H1 (cell line): ENCODE results near the gene PRKCSH. TPM values are rescaled to one million over a fixed set of nuclear protein-coding genes. Genes with fewer than 3 reads are reported as not detected.
"Not testable (repeated sequence)": the region's sequence is repeated elsewhere in the genome, so short reads cannot be mapped to it uniquely, and the experiment has no call there.

ENCODE experiments used
- CTCF ChIA-PET: fragments of 300-600 bp; sonication (Branson Sonifier 250); formaldehyde crosslinking; loops from one replicate; lab custom pipeline; 2021; ENCODE audit not compliant: partially characterized antibody; lab: Charles Lee
- POLR2A ChIA-PET: fragments of 300-600 bp; sonication (Branson Sonifier 250); formaldehyde crosslinking; loops from one replicate; lab custom pipeline; 2021; ENCODE audit warnings: inconsistent platforms; ENCODE audit not compliant: partially characterized antibody; lab: Charles Lee
- DNase-seq, 2 experiments: peaks; one replicate each; pipeline versions ENCODE4 v3.0.0 to v3.0.0-alpha.2; 2010 to 2022; ENCODE audit warnings: low spot score in 2 of 2, low read depth in 1 of 2, mixed read lengths in 1 of 2
- FAIRE-seq: peaks from 2 replicates; lab custom pipeline; 2011; peaks lifted over from hg19 to GRCh38; lab: Jason Lieb, UNC
- H2AFZ ChIP-seq: 2 replicates; pipeline ENCODE4 v1.8.1; 2012; ENCODE audit warnings: low read length, inconsistent platforms
- H2AK5ac ChIP-seq: 2 replicates; pipeline ENCODE4 v1.6.1; 2013; ENCODE audit warnings: low read depth, low read length
- H2BK120ac ChIP-seq: replicated peaks from 2 replicates; pipeline ENCODE3; 2013; ENCODE audit warnings: low read depth, low read length, inconsistent platforms
- H2BK12ac ChIP-seq: 2 replicates; pipeline ENCODE4 v1.6.1; 2013; ENCODE audit warnings: low read depth, low read length
- H2BK15ac ChIP-seq: 2 replicates; pipeline ENCODE4 v1.6.1; 2013; ENCODE audit warnings: low read length
- H2BK20ac ChIP-seq: 2 replicates; pipeline ENCODE4 v1.6.1; 2013; ENCODE audit warnings: low read length
- H2BK5ac ChIP-seq: 2 replicates; pipeline ENCODE4 v1.6.1; 2013; ENCODE audit warnings: low read depth, low read length
- H3K14ac ChIP-seq: 2 replicates; pipeline ENCODE4 v1.6.1; 2013; ENCODE audit warnings: inconsistent platforms; ENCODE audit not compliant: insufficient read length
- H3K18ac ChIP-seq: 2 replicates; pipeline ENCODE4 v1.6.1; 2013; ENCODE audit warnings: low read length; ENCODE audit errors: extremely low read depth
- H3K23ac ChIP-seq: 2 replicates; pipeline ENCODE4 v1.6.1; 2013; ENCODE audit warnings: inconsistent platforms; ENCODE audit not compliant: insufficient read length
- H3K23me2 ChIP-seq: 2 replicates; pipeline ENCODE4 v1.6.1; 2013; ENCODE audit warnings: low read depth, low read length
- H3K27ac ChIP-seq: 2 replicates; pipeline ENCODE4 v1.6.1; 2011; ENCODE audit warnings: low read depth, low read length, inconsistent platforms
- H3K27me3 ChIP-seq, 4 experiments: replicated peaks in 1 of 4; 1 replicate in 1 of 4; 2 replicates in 3 of 4; pipeline versions ENCODE4 v1.6.1 to v1.8.1; 2011 to 2013; ENCODE audit warnings: low read length in 3 of 4, mild to moderate bottlenecking in 3 of 4, inconsistent platforms in 2 of 4, mixed read lengths in 2 of 4, moderate library complexity in 1 of 4; ENCODE audit not compliant: control insufficient read depth in 3 of 4, insufficient read depth in 3 of 4; ENCODE audit errors: extremely low read depth in 1 of 4
- H3K36me3 ChIP-seq, 4 experiments: 2 replicates each; pipeline versions ENCODE4 v1.6.1 to v1.8.1; 2011 to 2013; ENCODE audit warnings: mild to moderate bottlenecking in 4 of 4, low read length in 3 of 4, moderate library complexity in 2 of 4, control low read depth in 1 of 4, inconsistent platforms in 1 of 4; ENCODE audit not compliant: insufficient read depth in 4 of 4, control insufficient read depth in 2 of 4
- H3K4ac ChIP-seq: replicated peaks from 2 replicates; pipeline ENCODE3; 2013; ENCODE audit warnings: low read length, low read depth, mixed read lengths, inconsistent platforms; ENCODE audit not compliant: insufficient read length
- H3K4me1 ChIP-seq, 4 experiments: replicated peaks in 1 of 4; 1 replicate in 1 of 4; 2 replicates in 3 of 4; pipeline versions ENCODE4 v1.6.1 to v1.8.1; 2011 to 2013; ENCODE audit warnings: low read length in 3 of 4, inconsistent platforms in 2 of 4, mixed read lengths in 1 of 4; ENCODE audit not compliant: insufficient read depth in 4 of 4, control insufficient read depth in 3 of 4
- H3K4me2 ChIP-seq, 2 experiments: 2 replicates each; pipeline versions ENCODE4 v1.6.1 to v1.8.1; 2011 to 2013; ENCODE audit warnings: low read depth in 2 of 2, low read length in 2 of 2, control low read depth in 1 of 2, inconsistent platforms in 1 of 2, mild to moderate bottlenecking in 1 of 2; ENCODE audit not compliant: insufficient read depth in 1 of 2
- H3K4me3 ChIP-seq, 4 experiments: fragments of 200-600, 300-600 bp in 1 of 4; sonication (generic), shearing (Covaris generic), sonication (Bioruptor Twin) in 1 of 4; 2 replicates each; pipeline versions ENCODE4 v1.5.1 to v1.8.1; 2011 to 2016; ENCODE audit warnings: low read length in 4 of 4, low read depth in 3 of 4, control low read depth in 2 of 4, inconsistent platforms in 2 of 4, mild to moderate bottlenecking in 2 of 4, mixed read lengths in 1 of 4, moderate library complexity in 1 of 4; ENCODE audit not compliant: insufficient read depth in 2 of 4; ENCODE audit errors: extremely low read depth in 1 of 4
- H3K56ac ChIP-seq: replicated peaks from 2 replicates; pipeline ENCODE3; 2013; ENCODE audit warnings: low read depth, mild to moderate bottlenecking, mixed read lengths, low read length, inconsistent platforms; ENCODE audit not compliant: insufficient read length
- H3K79me1 ChIP-seq: 2 replicates; pipeline ENCODE4 v1.6.1; 2013; ENCODE audit warnings: low read depth, low read length, control low read depth
- H3K79me2 ChIP-seq, 2 experiments: 2 replicates each; pipeline versions ENCODE4 v1.6.1 to v1.8.1; 2012 to 2013; ENCODE audit warnings: low read length in 2 of 2, mild to moderate bottlenecking in 2 of 2, inconsistent platforms in 1 of 2; ENCODE audit not compliant: insufficient read depth in 2 of 2, control insufficient read depth in 1 of 2
- H3K9ac ChIP-seq, 4 experiments: replicated peaks in 1 of 4; 1 replicate in 1 of 4; 2 replicates in 3 of 4; pipeline versions ENCODE4 v1.6.1 to v1.8.1; 2011 to 2013; ENCODE audit warnings: low read depth in 3 of 4, low read length in 3 of 4, control low read depth in 2 of 4, mild to moderate bottlenecking in 2 of 4, moderate library complexity in 2 of 4, inconsistent platforms in 1 of 4; ENCODE audit errors: extremely low read depth in 1 of 4
- H3K9me3 ChIP-seq, 2 experiments: 2 replicates each; pipeline versions ENCODE4 v1.6.1 to v1.8.1; 2012 to 2013; ENCODE audit warnings: mild to moderate bottlenecking in 2 of 2, moderate library complexity in 2 of 2, control low read depth in 1 of 2, inconsistent platforms in 1 of 2, low read depth in 1 of 2, low read length in 1 of 2, mixed read lengths in 1 of 2; ENCODE audit not compliant: insufficient read depth in 2 of 2
- H4K20me1 ChIP-seq, 2 experiments: replicated peaks in 1 of 2; 2 replicates each; pipeline versions ENCODE3 to v1.8.1; 2011 to 2013; ENCODE audit warnings: inconsistent platforms in 2 of 2, low read length in 2 of 2, mild to moderate bottlenecking in 1 of 2; ENCODE audit not compliant: insufficient read depth in 2 of 2, control insufficient read depth in 1 of 2
- H4K5ac ChIP-seq: 2 replicates; pipeline ENCODE4 v1.6.1; 2013; ENCODE audit warnings: low read length, low read depth, mixed read lengths, inconsistent platforms; ENCODE audit not compliant: insufficient read length
- H4K8ac ChIP-seq: 2 replicates; pipeline ENCODE4 v1.8.0; 2013; ENCODE audit warnings: mild to moderate bottlenecking, moderate library complexity, low read length, inconsistent platforms; ENCODE audit not compliant: insufficient read depth; ENCODE audit errors: extremely low read depth
- H4K91ac ChIP-seq: replicated peaks from 2 replicates; pipeline ENCODE3; 2013; ENCODE audit warnings: low read length, mixed read lengths, inconsistent platforms; ENCODE audit not compliant: insufficient read length
- WGBS, 2 experiments: shearing (Covaris generic) in 1 of 2; methylation state at CpG; one replicate each; pipeline versions ENCODE4 v1.1.6 to v1.1.7; 2013 to 2015; ENCODE audit warnings: low lambda C conversion rate in 2 of 2, mixed read lengths in 2 of 2, inconsistent platforms in 1 of 2, low coverage in 1 of 2, missing lambda C conversion rate in 1 of 2; ENCODE audit not compliant: insufficient replicate concordance in 2 of 2, insufficient coverage in 1 of 2, insufficient read length in 1 of 2; ENCODE audit errors: extremely low coverage in 1 of 2, missing lambda C conversion rate in 1 of 2; 5-methylcytosine and 5-hydroxymethylcytosine counted together
- polyA plus RNA-seq, 7 experiments: library from polyadenylated mRNA; depleted of rRNA in 3 of 7; stranded (reverse) in 5 of 7; unstranded in 2 of 7; fragments of >200 nt in 5 of 7; fragments of 200-250 nt in 2 of 7; gene quantifications; 1 replicate in 5 of 7; 2 replicates in 1 of 7; 4 replicates in 1 of 7; pipeline versions ENCODE4 v1.2.1 to v1.2.3, GENCODE V29; 2011 to 2013; ENCODE audit warnings: missing spikeins in 2 of 7, mixed read lengths in 2 of 7
- total RNA-seq: library from RNA; stranded (reverse); fragmentation: NEBNext Ultra II Directional; extraction: Animal tissue kit (Norgen Biotek cat#: 25700); gene quantifications from 2 replicates; pipeline ENCODE4 v1.2.1, GENCODE V29; 2021

PRKCSH gene
- total and polyA plus RNA-seq, 2 of the 8 experiments (the other 6 are each of a cell fraction or from before 2014, with no cell fraction given): 97.2 to 337 TPM

- not testable (repeated sequence) for H3K18ac ChIP-seq, H4K20me1 ChIP-seq, H3K79me2 ChIP-seq, H3K23me2 ChIP-seq, H3K9ac ChIP-seq, H3K23ac ChIP-seq, H3K4ac ChIP-seq, H3K4me1 ChIP-seq, FAIRE-seq, H3K14ac ChIP-seq, H3K27me3 ChIP-seq, H4K5ac ChIP-seq, H2BK120ac ChIP-seq, H3K79me1 ChIP-seq, H2BK20ac ChIP-seq, H2BK15ac ChIP-seq, H2BK12ac ChIP-seq, H4K8ac ChIP-seq, H3K4me3 ChIP-seq, H3K27ac ChIP-seq, H3K4me2 ChIP-seq, H2AFZ ChIP-seq, H3K56ac ChIP-seq, H4K91ac ChIP-seq, H3K9me3 ChIP-seq, DNase-seq, H3K36me3 ChIP-seq, H2BK5ac ChIP-seq
- WGBS, 2 experiments: 94% methylated on average over 10 of the region's 11 CpGs; no CpG with 5 or more reads in 1 of the 2 experiments
- ChIA-PET POLR2A (interaction anchor here (1.6 to 3.4 kb wide), 2 partner anchors 22 to 65 kb away, joined by 3 to 20 read pairs; partner anchors contain the start of gene ELAVL3), CTCF (interaction anchor here (0.7 to 3.4 kb wide), 11 partner anchors 11 to 78 kb away, joined by 3 to 17 read pairs (median 3); partner anchors contain the start of genes EPOR and ODAD3)
- H2AK5ac ChIP-seq: 0 out of 2 replicates have a peak overlapping the region, but pooled peaks have one; percentile 53
Observed at GRCh38 chr19:11458912-11459311, 23.5 kb downstream of the PRKCSH start.
